Dermis microvascular lymphatic vessel endothelial cell (primary cell): ENCODE data around the gene BNC2. TPM values are rescaled to one million over a fixed set of nuclear protein-coding genes. Genes with fewer than 3 reads are reported as not detected.

Experiments used
- DNase-seq, 2 donors: peaks; one replicate each; pipeline versions ENCODE4 v3.0.0 to v3.0.0-alpha.2; 2010; ENCODE audit warnings: low read depth in 2 of 2
- total RNA-seq: library from RNA; depleted of rRNA; stranded (reverse); fragments of >200 nt; gene quantifications from 2 replicates; pipeline ENCODE4 v1.2.1, GENCODE V29; 2014

Gene BNC2
- total RNA-seq, 1 donor from 2014 or later = 4.5 TPM

GRCh38 chr9:16755467-16756160 is 114.9 kb downstream of the BNC2 start:
- no peak for DNase-seq

- DNase-seq = no peak
These were observed 115.8 kb downstream of the BNC2 start for GRCh38 chr9:16754662-16755061.

DNA sequence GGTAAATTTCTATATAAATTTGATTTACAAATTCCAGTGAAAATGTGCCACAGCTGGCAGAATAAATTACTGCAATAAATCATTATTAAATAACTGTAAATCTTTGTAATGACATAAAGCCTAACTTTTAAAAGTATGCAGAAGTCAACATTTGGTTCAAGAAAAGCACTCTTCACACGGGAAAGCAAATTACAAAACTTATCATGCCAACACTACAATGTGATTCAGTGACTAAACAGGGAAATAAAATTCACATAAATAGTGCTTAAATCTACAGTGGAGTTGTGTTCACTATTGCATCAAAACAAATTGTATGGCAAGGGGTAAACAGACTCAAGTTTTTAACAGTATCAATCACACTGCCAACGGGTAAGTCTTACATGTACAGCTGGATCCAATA is 117.2 kb downstream of the BNC2 start:
- DNase-seq = no peak

- DNase-seq = no peak
These were observed 117.9 kb downstream of the BNC2 start for GRCh38 chr9:16752601-16753000.

GRCh38 chr9:16750553-16750952 is 119.9 kb downstream of the BNC2 start:
- DNase-seq = no peak

DNA sequence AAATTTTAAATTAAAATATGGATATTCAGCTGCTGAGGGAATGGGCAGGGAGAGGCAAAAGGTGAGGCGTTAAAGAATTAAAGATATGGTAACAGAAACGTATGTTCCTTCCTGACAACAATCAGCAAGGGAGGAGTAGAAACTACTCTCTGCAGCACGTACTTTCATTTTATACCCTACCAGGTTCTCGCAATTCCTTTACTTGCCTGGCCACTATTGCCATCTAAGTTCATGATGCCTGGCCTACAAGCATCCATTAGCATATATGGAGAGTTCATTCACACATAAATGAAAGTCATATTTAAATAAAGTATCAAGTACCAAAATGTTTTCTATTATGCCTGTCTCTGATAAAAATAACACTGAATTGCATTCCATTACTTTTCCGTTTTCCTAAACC is 125.1 kb downstream of the BNC2 start:
- DNase-seq = no peak

DNA sequence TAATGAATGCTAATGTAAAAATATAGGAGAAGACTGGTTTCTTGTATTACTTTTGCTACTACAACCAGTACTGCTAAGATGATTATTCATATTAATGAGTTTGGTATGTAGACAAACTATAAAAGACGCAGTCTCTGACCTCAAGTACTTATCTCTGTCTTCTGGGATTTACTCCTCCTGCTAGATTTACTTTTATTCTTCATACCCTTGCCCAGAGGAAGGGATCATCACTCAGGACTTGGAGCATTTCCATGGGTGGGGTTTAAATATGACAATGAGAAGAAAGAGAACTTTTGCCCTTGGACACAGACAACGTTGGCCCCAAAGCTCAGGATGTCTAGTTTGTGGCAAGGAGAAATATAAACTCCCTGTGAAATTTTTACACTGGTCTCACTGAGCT is 126.1 kb downstream of the BNC2 start:
- DNase-seq = no peak

- no peak for DNase-seq
These were observed 127.1 kb downstream of the BNC2 start for GRCh38 chr9:16743375-16743774.

DNA sequence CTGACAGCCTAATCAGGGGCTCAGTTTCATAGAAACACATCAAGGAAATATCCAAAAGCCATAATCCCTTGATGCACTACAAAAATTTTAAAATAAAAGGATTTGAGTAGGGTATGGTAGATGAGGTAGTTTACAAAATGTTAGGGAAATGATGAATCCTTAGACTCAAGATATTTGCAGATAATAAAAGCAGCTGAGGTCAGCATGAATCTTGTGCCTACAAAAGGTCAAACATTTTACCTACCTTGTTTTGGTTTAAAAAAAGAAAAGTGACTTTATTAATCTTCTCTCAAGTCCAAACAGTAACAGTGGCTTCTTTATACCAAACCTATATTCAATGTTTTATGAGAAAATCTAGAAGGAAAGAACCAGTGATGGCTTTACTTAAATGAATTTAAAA is 135.5 kb downstream of the BNC2 start:
- no peak for DNase-seq

DNA sequence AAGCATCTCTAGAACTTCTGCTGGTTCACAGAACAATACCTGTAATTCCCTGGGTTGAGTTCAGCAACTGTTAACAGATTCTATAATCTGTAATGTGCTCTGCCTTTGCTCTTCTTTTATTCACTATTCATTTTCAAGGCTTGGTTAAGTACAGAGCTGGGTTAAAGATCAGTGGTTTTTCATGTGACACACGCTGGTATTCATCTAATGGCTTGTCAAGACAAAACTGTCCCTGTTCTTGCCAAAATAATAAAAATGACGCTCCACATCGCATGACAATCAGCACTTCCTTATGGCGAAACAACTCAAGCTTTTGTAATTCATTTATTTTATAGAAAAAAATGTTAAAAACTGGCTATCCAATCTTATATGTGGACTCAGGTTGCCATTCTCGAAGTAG is 137.9 kb downstream of the BNC2 start:
- DNase-seq = no peak

GRCh38 chr9:16730162-16730561 is 140.3 kb downstream of the BNC2 start:
- DNase-seq = no peak

DNA sequence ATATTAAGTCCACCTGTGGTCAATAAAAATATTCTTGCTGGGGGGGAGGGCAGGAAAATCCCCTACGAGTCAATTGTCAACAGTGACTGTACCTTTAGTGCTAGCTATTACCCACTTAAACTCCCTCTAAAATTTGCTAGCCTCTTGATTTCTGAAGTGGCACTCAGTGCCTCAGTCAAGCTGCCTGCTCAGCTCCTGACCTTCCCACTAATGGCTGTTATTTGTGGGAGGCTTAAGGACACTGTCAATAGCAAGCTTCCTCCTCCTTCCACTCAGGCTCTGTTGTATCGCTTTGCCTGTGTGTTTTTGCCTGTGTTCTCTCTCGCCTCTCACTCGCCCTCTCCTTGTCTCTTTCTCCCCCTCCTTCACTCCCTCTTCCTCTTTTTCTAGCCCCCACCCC is 140.8 kb downstream of the BNC2 start:
- no peak for DNase-seq

DNA sequence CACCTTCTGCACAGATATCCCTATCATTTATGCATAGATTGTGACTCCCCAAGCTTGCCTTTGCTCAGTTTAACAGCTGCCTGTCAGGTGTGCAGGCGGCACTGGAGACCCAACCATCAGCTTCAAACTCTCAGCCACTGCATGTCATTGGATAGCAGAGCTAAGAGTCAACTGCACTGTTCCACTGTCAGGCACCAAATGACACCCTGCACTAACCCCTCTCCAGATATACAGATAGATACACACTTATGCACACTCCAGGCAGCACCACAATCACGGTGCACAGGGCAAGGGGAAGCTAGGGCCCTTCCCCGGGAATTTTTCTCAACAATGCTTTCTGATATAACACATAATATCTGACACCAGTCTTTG is 142.3 kb downstream of the BNC2 start:
- DNase-seq = no peak

- DNase-seq = peak in 1 of 2 donors; percentile 13
These were observed 142.9 kb downstream of the BNC2 start for GRCh38 chr9:16727452-16728136.

DNA sequence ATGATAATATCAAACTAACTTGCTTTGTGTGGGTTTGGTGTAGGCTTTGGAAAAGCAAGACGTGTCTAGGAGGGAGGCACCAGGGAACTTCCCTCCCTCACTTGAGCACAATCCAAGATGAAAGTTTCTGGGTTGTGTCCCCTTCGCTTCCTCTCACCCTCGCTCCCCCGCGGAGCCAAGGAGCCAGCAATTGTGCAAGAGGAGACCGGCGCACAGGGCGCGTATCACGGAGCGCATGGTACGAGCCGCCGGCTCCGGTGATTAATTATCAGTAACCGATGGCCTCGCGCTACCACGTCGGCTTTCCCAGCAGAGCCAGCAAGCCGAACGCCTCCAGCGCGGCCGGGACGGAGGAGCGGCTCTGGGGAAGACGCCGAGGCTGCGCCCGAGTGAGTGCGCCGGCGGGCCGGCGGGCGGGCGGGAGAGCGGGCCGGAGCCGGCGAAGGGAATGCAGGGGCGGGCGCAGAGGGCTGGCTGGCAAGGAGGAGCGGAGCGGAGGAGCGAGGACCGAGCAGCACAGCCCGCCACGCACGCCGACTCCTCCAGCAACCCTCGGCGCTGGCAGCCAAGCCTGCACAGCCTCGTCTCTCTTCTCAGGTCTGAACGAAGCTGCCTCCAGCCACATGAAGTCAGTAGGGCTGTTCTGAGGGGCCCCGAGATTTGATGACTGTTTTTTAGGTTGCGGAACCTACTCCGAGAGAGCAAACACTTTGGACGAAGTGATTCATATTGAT is 143.6 kb downstream of the BNC2 start:
- DNase-seq = peak in 1 of 2 donors; percentile 71

GRCh38 chr9:16726029-16726428 is 144.4 kb downstream of the BNC2 start:
- peak; percentile 44 to 65 for DNase-seq

GRCh38 chr9:16725066-16725465 is 145.4 kb downstream of the BNC2 start:
- DNase-seq = no peak

GRCh38 chr9:16721972-16722371 is 148.5 kb downstream of the BNC2 start:
- DNase-seq = no peak

DNA sequence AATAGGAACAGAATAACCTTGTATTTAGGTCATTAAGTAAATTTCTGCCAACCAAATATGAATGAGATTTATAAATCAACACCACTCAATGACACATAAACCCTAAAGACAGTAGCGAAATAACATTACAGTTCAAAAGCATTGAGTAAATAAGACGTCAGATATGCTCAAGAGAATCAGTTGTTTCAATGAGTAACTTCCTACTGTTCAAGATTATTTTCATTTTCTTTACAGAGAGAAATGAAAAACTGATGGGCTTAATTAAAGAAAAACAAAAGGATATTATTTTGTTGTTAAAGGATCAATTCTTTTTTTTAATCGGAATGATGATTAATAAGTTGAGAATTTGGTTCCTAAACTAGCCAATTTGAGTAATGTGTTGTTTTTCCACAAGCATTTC is 150.1 kb downstream of the BNC2 start:
- DNase-seq = peak in 1 of 2 donors; percentile 46

- no peak for DNase-seq
These were observed 150.5 kb downstream of the BNC2 start for GRCh38 chr9:16719921-16720320.

DNA sequence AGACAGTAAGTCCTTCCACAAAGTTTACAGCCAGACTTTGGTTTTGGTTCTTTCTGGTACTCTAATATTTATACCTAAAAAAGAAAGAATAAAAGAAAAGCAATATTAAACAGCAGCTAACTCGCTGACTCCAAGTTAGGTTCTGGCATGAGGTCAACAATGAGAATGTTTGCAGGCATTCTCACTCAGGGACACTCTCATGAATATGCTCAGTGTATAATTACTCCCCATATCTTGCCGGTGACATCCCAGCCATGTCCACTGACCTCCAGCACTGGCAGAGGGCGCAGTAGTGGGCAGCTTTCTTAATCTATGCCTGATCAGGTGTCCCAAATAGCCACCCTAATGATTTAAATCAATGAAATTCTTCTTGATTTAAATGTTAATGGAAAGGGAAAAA is 151.5 kb downstream of the BNC2 start:
- DNase-seq = no peak

DNA sequence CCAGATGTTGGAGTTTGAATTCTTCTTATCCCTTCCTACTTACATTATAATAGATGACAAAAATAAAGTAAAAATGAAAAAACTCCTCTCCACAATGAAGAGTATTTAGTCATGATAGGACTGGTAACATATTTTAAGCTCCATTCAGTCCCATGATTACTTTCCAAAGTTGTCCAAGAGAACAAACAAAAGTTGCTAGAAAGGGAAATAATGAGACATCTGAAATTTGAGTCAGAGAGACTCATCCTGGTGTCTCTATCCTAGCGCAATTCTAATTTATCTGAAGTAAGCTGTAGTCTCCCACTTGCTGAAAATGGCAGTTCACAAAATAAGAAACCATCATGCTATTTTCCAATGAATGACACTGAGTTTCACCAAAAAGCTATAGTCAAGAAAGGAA is 152.2 kb downstream of the BNC2 start:
- no peak for DNase-seq

GRCh38 chr9:16716601-16717000 is 153.9 kb downstream of the BNC2 start:
- no peak for DNase-seq
